ENCODE data around the gene CADM1.

The CADM1 gene

DNA sequence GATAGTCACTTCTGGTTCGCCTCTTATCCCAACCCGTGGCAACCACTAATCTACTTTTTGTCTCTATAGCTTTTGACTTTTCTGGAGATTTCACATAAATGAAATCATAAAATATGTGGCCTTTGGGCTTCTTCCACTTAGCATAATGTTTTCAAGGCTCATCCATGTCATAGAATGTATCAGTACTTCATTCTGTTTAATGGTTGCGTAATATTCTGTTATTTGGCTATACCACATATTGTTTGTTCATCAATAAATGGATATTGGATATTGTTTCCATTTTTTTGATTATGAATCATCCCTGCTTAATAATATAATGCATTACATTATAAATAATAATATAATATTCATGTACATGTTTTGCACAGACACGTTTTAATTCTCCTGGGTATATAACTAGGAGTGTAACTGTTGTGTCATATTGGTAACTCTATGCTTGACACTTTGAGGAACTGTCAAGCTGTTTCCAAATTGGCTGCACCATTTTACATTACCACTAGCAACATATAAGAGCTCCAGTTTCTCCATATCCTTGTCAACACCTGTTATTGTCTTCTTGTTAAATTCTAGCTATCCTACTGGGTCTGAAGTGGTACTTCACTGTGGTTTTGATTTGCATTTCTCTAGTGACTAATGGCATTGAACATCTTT lies 181.5 kb downstream of the CADM1 start:
- H3K36me3 ChIP-seq (replicated peaks; ENCODE audit: insufficient read depth, low read length) = no peaks in the 10 kb centered on the region
- H4K20me1 ChIP-seq (ENCODE audit: insufficient read depth, low read length) = no peaks in the 10 kb centered on the region
- H3F3A ChIP-seq (ENCODE audit: insufficient read depth, low read length) = no peaks in the 10 kb centered on the region
- DNase-seq = no peak
- no peak overlapping the region for H3K4me3 ChIP-seq (ENCODE audit: low read length)
- H3K4me1 ChIP-seq (ENCODE audit: low read length) = peaks cover 5% of the 10 kb centered on the region
- H3K4me2 ChIP-seq (ENCODE audit: low read depth, low read length) = no peak overlapping the region
- peaks cover 15% of the 10 kb centered on the region; the same call in 1 of the 2 replicates for H3K79me2 ChIP-seq (ENCODE audit: low read length)
- no peak overlapping the region for H2AFZ ChIP-seq (ENCODE audit: low read length)
- H3K9ac ChIP-seq (ENCODE audit: low read length) = no peak overlapping the region
- H3K27ac ChIP-seq (ENCODE audit: low read length) = no peak overlapping the region
- H3K9me3 ChIP-seq (replicated peaks; ENCODE audit: insufficient read depth, low read length) = no peaks in the 10 kb centered on the region
- TF ChIP-seq EZH2phosphoT487 (IDR thresholded peaks at IDR 0.05; ENCODE audit: low read length) (no peak), CTCF (IDR thresholded peaks at IDR 0.05; ENCODE audit: low read length) (no peak), EZH2 (optimal IDR thresholded peaks at IDR 0.05; ENCODE audit: low read depth, low read length) (no peak)
- no peaks in the 10 kb centered on the region for H3K9me2 ChIP-seq (replicated peaks; ENCODE audit: insufficient read depth, low read length)
- no peaks in the 10 kb centered on the region for H3K27me3 ChIP-seq (replicated peaks; ENCODE audit: insufficient read depth, low read length)

GRCh38 chr11:115321605-115322289 lies 182.5 kb downstream of the CADM1 start:
- no peaks in the 10 kb centered on the region for H3K36me3 ChIP-seq (replicated peaks; ENCODE audit: insufficient read depth, low read length)
- peaks cover 24% of the 10 kb centered on the region; the same call in 1 of the 2 replicates for H3K79me2 ChIP-seq (ENCODE audit: low read length)
- H2AFZ ChIP-seq (ENCODE audit: low read length) = no peak overlapping the region
- DNase-seq = no peak
- H4K20me1 ChIP-seq (ENCODE audit: insufficient read depth, low read length) = no peaks in the 10 kb centered on the region
- H3K27ac ChIP-seq (ENCODE audit: low read length) = no peak overlapping the region
- peaks cover 5% of the 10 kb centered on the region for H3K4me1 ChIP-seq (ENCODE audit: low read length)
- H3K4me2 ChIP-seq (ENCODE audit: low read depth, low read length) = no peak overlapping the region
- no peaks in the 10 kb centered on the region for H3K9me3 ChIP-seq (replicated peaks; ENCODE audit: insufficient read depth, low read length)
- no peaks in the 10 kb centered on the region for H3K9me2 ChIP-seq (replicated peaks; ENCODE audit: insufficient read depth, low read length)
- H3F3A ChIP-seq (ENCODE audit: insufficient read depth, low read length) = no peaks in the 10 kb centered on the region
- no peak overlapping the region for H3K9ac ChIP-seq (ENCODE audit: low read length)
- no peaks in the 10 kb centered on the region for H3K27me3 ChIP-seq (replicated peaks; ENCODE audit: insufficient read depth, low read length)
- TF ChIP-seq EZH2 (optimal IDR thresholded peaks at IDR 0.05; ENCODE audit: low read depth, low read length) (no peak), CTCF (IDR thresholded peaks at IDR 0.05; ENCODE audit: low read length) (no peak), EZH2phosphoT487 (IDR thresholded peaks at IDR 0.05; ENCODE audit: low read length) (no peak)
- H3K4me3 ChIP-seq (ENCODE audit: low read length) = no peak overlapping the region

DNA sequence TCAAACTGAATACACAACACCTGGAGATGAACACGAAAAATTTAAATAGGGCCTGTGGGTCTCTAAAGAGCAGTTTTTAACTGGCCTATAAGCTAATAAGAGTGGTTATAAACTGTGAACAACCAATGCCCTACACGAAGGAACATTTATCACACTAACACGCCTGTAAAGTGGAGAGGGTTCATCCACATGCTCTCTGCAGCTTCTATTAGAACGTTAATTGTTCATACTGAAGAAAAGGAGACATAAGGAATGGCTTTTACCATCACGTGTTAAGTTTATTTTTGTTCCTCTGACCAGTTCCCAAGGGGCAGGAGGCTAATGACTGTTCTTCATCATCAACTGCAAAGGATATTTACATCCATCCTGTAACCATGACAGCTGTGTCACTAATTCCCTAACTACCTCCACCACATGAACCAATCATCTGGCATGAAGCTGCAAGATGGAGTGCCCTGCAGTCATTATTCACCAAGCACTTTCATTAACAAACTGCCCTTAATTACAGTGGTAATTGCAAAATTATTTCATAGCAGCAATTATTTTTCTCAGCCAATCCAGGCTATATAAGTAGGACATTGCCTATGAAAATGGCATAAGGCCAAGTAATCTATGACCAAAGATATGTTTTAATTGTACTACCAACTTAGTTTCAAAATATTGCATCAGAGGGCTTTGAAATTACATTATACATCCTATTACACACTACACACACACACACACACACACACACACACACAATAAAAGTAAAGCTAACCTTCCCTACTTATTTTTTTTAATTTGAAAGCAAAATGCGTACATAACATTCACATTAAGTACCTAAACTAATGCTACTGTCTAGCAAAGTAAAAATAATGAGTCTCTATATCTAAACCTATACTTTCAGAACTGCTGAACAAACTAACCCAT lies 186.7 kb downstream of the CADM1 start:
- Histone ChIP-seq H3K4me3 (ENCODE audit: low read length) (no peak overlapping the region), H3K9ac (ENCODE audit: low read length) (no peak overlapping the region), H2AFZ (ENCODE audit: low read length) (no peak overlapping the region), H3K27ac (ENCODE audit: low read length) (no peak overlapping the region), H3K27me3 (replicated peaks; ENCODE audit: insufficient read depth, low read length) (no peaks in the 10 kb centered on the region), H4K20me1 (ENCODE audit: insufficient read depth, low read length) (no peaks in the 10 kb centered on the region), H3K79me2 (ENCODE audit: low read length) (peaks cover 42% of the 10 kb centered on the region), H3K4me2 (ENCODE audit: low read depth, low read length) (no peak overlapping the region), H3F3A (ENCODE audit: insufficient read depth, low read length) (no peaks in the 10 kb centered on the region), H3K36me3 (replicated peaks; ENCODE audit: insufficient read depth, low read length) (no peaks in the 10 kb centered on the region), H3K4me1 (ENCODE audit: low read length) (no peaks in the 10 kb centered on the region), H3K9me2 (replicated peaks; ENCODE audit: insufficient read depth, low read length) (no peaks in the 10 kb centered on the region), H3K9me3 (replicated peaks; ENCODE audit: insufficient read depth, low read length) (no peaks in the 10 kb centered on the region)
- TF ChIP-seq EZH2 (optimal IDR thresholded peaks at IDR 0.05; ENCODE audit: low read depth, low read length) (no peak), CTCF (IDR thresholded peaks at IDR 0.05; ENCODE audit: low read length) (no peak), EZH2phosphoT487 (IDR thresholded peaks at IDR 0.05; ENCODE audit: low read length) (no peak)
- DNase-seq = no peak
